ENCODE results near the gene COL26A1.

The COL26A1 gene

DNA sequence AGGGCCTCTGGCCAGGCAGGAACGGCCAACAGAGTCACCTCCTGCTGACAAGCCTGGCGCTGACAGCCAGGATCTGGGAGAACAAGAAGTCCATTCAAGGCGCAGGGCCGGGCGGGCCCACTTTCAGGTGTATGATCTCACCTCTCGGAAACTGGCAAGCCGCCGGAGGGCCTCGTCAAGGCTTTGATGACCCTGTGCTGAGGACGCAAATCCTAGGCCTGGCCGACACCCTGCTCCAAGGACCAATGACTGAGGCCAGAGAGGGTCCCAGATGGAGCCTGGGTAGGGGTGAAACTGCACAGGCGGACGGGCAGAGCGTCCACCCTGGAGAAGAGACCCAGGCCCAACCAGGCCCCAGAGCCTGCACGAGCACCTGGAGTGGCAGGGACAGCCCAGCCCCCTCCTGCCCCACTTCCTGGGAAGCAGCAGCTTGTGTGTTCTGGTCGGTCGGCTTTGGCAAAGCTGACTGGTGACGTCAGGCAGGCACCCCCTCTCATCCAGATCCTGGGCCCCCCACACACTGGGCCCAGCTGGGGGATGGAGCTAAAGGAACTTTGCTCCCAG is 235.8 kb downstream of the COL26A1 start:
- Histone ChIP-seq H3K4me3 (no peak overlapping the region), H3K36me3 (no peaks in the 10 kb centered on the region), H3K4me1 (peaks cover 0 to 30% (median 14%) of the 10 kb centered on the region in 4 donors), H3K27me3 (no peaks in the 10 kb centered on the region), H3K9me3 (no peaks in the 10 kb centered on the region), H3K27ac (peak overlapping the region; percentile 64 to 69)
- DNase-seq = no peak
- TF ChIP-seq, protein P1, sequence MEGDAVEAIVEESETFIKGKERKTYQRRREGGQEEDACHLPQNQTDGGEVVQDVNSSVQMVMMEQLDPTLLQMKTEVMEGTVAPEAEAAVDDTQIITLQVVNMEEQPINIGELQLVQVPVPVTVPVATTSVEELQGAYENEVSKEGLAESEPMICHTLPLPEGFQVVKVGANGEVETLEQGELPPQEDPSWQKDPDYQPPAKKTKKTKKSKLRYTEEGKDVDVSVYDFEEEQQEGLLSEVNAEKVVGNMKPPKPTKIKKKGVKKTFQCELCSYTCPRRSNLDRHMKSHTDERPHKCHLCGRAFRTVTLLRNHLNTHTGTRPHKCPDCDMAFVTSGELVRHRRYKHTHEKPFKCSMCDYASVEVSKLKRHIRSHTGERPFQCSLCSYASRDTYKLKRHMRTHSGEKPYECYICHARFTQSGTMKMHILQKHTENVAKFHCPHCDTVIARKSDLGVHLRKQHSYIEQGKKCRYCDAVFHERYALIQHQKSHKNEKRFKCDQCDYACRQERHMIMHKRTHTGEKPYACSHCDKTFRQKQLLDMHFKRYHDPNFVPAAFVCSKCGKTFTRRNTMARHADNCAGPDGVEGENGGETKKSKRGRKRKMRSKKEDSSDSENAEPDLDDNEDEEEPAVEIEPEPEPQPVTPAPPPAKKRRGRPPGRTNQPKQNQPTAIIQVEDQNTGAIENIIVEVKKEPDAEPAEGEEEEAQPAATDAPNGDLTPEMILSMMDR (IDR thresholded peaks at IDR 0.05) = no peak
- intact Hi-C loops (cut with DNase I; ENCODE audit: low total_unique reads) = no loop called here

- Histone ChIP-seq H3K27ac (peak overlapping the region; percentile 64 to 69), H3K4me3 (no peak overlapping the region)
These were observed 236.5 kb downstream of the COL26A1 start for GRCh38 chr7:101598986-101599771.

DNA sequence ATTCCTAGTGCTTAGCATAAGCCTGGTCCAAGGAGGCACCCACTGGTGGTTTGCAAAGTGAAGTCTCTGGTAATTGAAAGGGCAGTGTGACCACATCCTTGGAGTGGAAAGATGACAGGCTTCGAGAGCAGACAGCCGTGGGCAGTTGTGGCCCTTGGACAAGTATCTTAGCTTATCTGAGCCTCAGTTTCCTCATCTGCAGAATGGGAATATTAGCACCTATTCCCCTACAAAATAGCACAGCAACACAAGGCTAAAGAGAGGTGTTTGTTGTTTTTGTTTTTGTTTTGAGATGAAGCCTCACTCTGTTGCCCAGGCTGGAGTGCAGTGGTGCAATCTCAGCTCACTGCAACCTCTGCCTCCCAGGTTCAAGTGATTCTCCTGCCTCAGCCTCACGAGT is 237.1 kb downstream of the COL26A1 start:
- H3K4me3 ChIP-seq = no peak overlapping the region
- no peaks in the 10 kb centered on the region for H3K9me3 ChIP-seq
- peaks cover 0 to 30% (median 14%) of the 10 kb centered on the region in 4 donors for H3K4me1 ChIP-seq
- H3K27me3 ChIP-seq = no peaks in the 10 kb centered on the region
- intact Hi-C loops (cut with DNase I; ENCODE audit: low total_unique reads) = no loop called here
- peak overlapping the region; percentile 64 to 69 for H3K27ac ChIP-seq
- TF ChIP-seq, protein P1 (IDR thresholded peaks at IDR 0.05) = no peak
- no peak for DNase-seq
- no peaks in the 10 kb centered on the region for H3K36me3 ChIP-seq

More at GRCh38 chr7:101598986-101599771, 236.5 kb downstream of the COL26A1 start:
- Histone ChIP-seq H3K36me3 (no peaks in the 10 kb centered on the region), H3K27me3 (no peaks in the 10 kb centered on the region), H3K4me1 (peaks cover 0 to 30% (median 14%) of the 10 kb centered on the region in 4 donors), H3K9me3 (no peaks in the 10 kb centered on the region)
- TF ChIP-seq, protein P1 (IDR thresholded peaks at IDR 0.05) = no peak
- intact Hi-C loops (cut with DNase I; ENCODE audit: low total_unique reads) = no loop called here
- peak; percentile 48 to 83 for DNase-seq

DNA sequence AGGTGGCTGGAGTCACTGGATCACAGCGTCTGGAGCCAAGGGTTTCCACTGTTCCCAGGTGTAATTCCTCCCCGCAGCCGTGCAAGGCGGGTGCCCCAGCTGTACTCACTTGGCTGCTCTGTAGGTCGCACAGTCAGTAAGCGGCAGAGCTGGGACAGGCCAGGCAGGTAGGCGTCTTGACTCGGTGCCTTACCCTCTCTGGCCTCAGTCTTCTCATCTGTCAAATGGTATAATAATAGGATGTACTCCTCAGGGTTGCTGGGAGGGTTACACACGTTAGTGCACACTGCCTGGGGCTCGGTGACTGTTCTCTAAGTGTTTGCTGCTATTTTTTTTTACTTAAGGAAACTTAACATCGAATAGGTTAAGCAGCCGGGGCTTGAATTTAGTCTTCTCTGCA is 239.4 kb downstream of the COL26A1 start:
- intact Hi-C loops (cut with DNase I; ENCODE audit: low total_unique reads) = loop anchor here (2.0 kb wide), 2 partner anchors 213 to 635 kb away; no protein-coding TSS in a partner anchor
- DNase-seq = no peak

GRCh38 chr7:101602484-101603241 is 240.0 kb downstream of the COL26A1 start:
- TF ChIP-seq, protein P1 (IDR thresholded peaks at IDR 0.05) = peak; percentile 82 to 94
- H3K27ac ChIP-seq = peak overlapping the region in 1 of 2 donors; percentile 67
- H3K4me1 ChIP-seq = peaks cover 0 to 34% (median 14%) of the 10 kb centered on the region in 4 donors
- H3K36me3 ChIP-seq = no peaks in the 10 kb centered on the region
- intact Hi-C loops (cut with DNase I; ENCODE audit: low total_unique reads) = loop anchor here (2.0 kb wide), 2 partner anchors 212 to 634 kb away; no protein-coding TSS in a partner anchor
- no peaks in the 10 kb centered on the region for H3K9me3 ChIP-seq
- DNase-seq = peak; percentile 64 to 85
- no peaks in the 10 kb centered on the region for H3K27me3 ChIP-seq
- no peak overlapping the region for H3K4me3 ChIP-seq

More for the DNA sequence above, 239.4 kb downstream of the COL26A1 start:
- Histone ChIP-seq H3K4me1 (peaks cover 0 to 34% (median 14%) of the 10 kb centered on the region in 4 donors), H3K4me3 (no peak overlapping the region), H3K9me3 (no peaks in the 10 kb centered on the region), H3K27ac (no peak overlapping the region), H3K27me3 (no peaks in the 10 kb centered on the region), H3K36me3 (no peaks in the 10 kb centered on the region)
- TF ChIP-seq, protein P1 (IDR thresholded peaks at IDR 0.05) = no peak
